Retinal pigment epithelial cell (primary cell): ENCODE results near the gene CCDC127.

Source experiments
- DNase-seq: peaks from one replicate; pipeline ENCODE4 v3.0.0-alpha.2; 2010; ENCODE audit warnings: low read depth
- H3K4me3 ChIP-seq: 2 replicates; pipeline ENCODE4 v1.5.1; 2011; ENCODE audit warnings: mild to moderate bottlenecking, low read length, control low read depth, moderate library complexity
- TF ChIP-seq, protein P1 (sequence below): conservative IDR thresholded peaks from 2 replicates; pipeline ENCODE4 v1.5.1; 2011; ENCODE audit warnings: low read depth, low read length, control low read depth, inconsistent platforms

The CCDC127 gene

DNA sequence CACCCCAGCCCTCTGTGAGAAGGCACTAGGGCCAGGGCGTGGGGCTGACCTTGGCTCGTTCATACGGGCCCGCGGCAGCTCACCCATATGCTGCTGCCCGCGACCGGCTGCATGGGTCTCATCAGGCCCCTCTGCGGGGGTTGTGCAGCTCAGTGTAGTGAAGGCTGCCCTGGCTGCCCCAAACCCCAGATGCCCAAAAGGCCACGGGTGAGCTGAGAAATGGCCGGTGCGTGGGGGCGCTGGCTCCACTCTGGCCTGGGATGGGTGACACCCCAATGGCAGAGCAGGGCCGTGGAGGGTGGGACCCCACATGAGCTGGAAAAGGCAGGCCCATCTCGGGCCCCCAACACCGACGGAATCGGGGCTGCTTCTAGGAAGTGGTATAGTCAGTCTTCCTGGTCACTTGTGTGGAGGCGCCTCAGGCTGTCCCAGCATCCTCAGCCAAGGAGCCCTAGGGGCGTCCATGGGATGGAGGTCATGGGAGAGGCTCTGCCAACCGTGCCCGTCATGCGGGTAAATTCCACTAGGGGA, 46.1 kb downstream of the CCDC127 start:
- no peak for DNase-seq
- TF ChIP-seq, protein P1, sequence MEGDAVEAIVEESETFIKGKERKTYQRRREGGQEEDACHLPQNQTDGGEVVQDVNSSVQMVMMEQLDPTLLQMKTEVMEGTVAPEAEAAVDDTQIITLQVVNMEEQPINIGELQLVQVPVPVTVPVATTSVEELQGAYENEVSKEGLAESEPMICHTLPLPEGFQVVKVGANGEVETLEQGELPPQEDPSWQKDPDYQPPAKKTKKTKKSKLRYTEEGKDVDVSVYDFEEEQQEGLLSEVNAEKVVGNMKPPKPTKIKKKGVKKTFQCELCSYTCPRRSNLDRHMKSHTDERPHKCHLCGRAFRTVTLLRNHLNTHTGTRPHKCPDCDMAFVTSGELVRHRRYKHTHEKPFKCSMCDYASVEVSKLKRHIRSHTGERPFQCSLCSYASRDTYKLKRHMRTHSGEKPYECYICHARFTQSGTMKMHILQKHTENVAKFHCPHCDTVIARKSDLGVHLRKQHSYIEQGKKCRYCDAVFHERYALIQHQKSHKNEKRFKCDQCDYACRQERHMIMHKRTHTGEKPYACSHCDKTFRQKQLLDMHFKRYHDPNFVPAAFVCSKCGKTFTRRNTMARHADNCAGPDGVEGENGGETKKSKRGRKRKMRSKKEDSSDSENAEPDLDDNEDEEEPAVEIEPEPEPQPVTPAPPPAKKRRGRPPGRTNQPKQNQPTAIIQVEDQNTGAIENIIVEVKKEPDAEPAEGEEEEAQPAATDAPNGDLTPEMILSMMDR = no peak
- H3K4me3 ChIP-seq = no peak overlapping the region

DNA sequence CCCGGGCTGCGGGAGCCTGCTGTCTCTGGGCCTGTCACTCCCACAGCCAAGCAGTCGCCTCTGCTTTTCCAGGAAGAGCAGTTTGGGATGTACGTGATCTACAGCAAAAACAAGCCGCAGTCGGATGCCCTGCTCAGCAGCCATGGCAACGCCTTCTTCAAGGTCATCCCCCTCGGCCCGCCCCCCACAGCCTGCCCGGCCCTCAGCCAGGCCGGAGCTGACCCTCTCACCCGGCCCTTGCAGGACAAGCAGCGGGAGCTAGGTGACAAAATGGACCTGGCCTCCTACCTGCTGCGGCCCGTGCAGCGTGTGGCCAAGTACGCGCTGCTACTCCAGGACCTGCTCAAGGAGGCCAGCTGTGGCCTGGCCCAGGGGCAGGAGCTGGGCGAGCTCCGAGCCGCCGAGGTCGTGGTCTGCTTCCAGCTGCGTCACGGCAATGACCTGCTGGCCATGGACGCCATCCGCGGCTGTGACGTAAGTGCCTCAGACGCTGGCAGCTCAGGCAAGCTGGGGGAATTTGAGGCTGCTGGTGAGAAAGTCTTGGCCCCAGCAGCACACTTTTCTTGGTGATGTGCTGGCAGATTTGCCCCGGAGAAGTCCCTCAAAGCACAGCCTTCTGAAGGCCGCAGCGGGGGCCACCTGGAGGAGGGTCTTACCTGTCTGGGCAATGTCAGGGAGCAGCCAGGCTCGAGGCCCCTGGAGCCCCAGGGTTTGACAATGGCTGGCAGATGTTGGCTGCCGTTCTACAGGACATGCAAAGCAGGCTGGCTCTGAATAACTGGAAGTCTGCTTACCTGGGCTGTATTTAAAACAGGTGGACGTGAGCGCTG, 46.8 kb downstream of the CCDC127 start:
- DNase-seq = no peak
- H3K4me3 ChIP-seq = no peak overlapping the region
- TF ChIP-seq, protein P1 = no peak

DNA sequence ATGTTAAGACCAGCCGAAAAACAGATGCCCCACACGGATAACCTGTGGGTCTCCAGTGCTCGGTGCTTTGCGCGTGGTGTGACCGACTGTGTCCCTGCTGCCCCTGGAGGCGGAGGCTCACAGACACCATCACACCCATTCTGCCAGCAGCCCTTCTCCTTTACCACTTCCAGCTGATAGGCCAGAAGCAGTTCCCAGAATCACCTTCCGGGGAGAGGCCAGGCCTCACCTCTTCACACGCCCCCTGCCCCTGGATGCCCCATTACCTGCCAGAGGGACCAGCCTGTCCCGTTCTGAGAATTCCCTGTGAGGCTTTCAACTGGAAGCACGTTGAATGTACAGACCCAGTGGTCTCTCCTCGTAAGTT, 48.2 kb downstream of the CCDC127 start:
- DNase-seq = no peak
- TF ChIP-seq, protein P1 = no peak
- no peak overlapping the region for H3K4me3 ChIP-seq

DNA sequence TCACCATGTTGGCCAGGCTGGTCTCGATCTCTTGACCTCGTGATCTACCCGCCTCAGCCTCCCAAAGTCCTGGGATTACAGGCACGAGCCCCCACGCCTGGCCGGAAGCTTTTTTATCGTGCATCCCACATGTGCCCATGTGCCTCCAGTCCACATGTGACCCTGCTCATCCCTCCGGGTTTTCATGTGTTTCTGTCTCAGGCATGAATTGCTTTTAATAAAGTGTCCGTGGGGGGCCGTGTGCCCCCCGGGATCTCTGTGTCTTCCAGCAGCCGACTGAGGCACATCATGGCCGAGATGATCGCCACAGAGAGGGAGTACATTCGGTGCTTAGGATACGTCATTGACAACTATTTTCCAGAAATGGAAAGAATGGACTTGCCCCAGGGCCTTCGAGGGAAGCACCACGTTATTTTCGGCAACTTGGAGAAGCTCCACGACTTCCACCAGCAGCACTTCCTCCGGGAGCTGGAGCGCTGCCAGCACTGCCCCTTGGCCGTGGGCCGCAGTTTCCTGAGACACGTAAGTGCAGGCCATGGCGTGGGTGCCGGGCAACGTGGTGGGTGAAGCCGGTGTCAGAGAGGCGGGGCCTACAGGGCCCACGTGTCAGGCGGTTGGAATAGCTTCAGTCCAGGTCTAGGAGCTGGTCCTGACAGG, 48.8 kb downstream of the CCDC127 start:
- TF ChIP-seq, protein P1 = no peak
- DNase-seq = no peak
- H3K4me3 ChIP-seq = no peak overlapping the region

DNA sequence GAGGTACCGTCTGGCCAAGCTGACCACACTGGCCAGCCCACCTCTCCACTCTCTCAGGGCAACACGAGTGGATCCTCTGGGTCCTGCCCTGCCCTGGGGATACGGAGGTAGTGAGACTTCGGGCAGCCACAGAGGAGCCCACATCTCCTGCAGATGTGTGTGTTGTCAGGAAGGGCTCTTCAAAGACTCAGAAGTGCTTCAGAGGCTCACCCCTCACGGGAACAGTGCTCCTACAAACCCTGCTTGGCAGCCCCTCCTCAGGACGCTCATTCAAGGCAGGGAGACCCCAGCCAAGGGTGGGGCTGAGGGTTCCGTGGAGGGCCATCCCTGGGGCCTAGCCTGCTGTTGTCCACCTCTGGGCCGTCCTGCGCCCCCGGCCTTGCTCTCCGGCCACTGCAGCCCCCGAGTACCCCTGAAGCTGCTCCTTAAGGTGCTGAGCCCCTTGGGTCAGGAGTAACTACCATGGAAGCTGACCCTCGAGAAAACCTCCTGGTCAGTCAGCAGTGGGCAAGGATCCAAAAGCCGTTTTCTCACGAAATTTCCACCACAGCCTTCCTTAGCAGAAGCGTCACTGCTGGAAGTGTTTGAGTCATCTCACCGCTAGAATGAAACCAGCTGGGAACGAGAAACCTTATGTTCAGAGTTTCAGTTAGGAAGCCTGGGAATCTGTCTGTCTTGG, 49.8 kb downstream of the CCDC127 start:
- H3K4me3 ChIP-seq = no peak overlapping the region
- peak; percentile 16 for DNase-seq
- TF ChIP-seq, protein P1 = no peak

DNA sequence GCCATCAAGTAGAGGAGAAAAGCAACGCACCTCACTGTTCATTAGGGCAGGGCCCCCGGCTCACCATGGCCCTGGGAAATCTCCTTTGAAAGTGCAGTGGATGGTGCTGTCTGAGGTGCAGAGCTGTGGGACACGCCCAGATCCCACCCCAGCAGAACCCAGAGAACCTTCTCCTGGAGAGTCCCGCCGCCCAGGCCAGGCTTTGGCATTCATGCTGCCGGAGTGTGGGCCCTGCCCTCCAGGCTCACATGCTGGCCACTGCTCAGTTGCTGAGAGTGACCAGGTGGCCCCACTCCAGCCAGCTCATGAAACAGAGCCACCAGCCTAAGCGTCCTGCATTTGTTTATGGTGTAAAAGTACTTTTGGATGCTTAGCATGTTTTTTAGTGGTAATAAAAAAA, 50.4 kb downstream of the CCDC127 start:
- TF ChIP-seq, protein P1 = no peak

More for the DNA sequence above, 50.4 kb downstream of the CCDC127 start:
- no peak overlapping the region for H3K4me3 ChIP-seq
- DNase-seq = no peak
